NCI-H510A (cell line): Measurements from ENCODE around the gene SCGN.
A peak's percentile ranks its signal among the peaks of the same experiment; 100 is the strongest.

Experiments
- DNase-seq: peaks from one replicate; lab custom pipeline; 2025; lab: John Stamatoyannopoulos, UW

Gene SCGN

DNA sequence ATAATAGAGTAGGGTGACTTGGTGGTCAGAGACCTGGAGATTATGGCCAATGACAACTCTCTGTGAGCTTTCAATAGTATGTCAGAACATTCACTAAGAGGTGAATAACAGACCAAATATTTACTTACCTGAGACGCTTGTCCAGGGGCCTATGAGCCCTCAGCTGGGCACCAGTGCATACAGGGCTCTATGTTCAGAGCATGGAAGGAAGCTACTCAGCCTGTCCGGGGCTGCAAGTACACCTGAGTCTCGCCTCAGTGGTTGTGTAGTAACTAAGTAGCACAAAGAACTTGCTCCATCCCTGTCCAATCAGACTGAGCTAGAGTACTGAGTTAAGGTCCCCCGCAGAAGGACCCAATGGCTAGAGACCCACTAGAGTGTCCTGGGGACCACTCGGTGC lies 11.6 kb upstream of the SCGN start:
- no peak for DNase-seq

- no peak for DNase-seq
Measured at GRCh38 chr6:25640891-25641290, 11.1 kb upstream of the SCGN start.

DNA sequence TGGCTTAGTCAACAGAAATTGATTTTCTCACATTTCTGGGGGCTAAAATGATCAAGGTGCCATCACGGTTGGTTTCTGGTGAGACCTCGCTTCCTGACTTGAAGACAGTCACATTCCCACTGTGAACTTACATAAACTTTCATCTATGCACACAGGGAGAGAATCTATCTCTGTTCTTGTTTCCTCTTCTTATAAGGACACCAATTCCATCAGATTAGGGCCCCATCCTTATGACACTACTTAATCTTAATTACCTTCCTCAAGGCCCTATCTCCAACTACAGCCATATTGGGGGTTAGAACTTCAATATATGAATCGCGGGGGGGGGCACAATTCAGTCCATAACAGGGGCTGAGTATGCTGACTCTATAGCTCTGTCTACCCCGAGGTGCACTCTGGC lies 10.6 kb upstream of the SCGN start:
- DNase-seq = no peak

DNA sequence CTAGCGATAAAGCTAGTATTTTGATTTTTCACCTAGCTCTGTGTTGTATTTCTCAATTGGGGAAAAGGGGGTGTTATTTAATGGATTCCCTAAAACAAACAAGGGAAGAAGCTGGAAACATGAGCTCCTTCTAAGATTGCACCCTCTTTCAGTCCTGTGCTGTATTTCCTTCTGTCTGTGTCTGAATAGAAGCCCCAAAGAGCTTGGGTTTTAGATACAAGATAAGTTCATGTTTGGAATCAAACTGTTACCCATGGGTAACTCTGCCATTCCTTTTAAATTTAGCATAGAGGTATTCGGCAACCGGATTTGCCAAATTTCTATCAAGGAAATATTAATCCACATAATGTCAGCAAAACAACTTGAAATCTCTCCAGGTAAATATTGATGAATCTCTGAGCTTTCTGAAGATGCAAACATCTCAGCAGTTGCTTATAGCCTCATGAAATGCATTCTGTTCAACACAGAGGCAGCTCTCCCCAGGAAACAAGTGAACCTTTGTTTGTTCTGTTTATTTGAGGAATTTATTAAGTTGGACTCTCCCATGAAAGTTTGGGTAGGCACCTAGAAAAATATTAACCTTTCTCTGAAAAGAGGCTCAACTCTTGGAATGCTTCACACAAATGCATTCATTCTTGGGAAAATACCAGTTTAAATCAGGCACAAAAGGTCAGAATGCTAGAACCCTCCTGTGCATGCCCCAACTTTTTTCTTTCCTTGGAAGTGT lies 9.9 kb upstream of the SCGN start:
- no peak for DNase-seq

DNA sequence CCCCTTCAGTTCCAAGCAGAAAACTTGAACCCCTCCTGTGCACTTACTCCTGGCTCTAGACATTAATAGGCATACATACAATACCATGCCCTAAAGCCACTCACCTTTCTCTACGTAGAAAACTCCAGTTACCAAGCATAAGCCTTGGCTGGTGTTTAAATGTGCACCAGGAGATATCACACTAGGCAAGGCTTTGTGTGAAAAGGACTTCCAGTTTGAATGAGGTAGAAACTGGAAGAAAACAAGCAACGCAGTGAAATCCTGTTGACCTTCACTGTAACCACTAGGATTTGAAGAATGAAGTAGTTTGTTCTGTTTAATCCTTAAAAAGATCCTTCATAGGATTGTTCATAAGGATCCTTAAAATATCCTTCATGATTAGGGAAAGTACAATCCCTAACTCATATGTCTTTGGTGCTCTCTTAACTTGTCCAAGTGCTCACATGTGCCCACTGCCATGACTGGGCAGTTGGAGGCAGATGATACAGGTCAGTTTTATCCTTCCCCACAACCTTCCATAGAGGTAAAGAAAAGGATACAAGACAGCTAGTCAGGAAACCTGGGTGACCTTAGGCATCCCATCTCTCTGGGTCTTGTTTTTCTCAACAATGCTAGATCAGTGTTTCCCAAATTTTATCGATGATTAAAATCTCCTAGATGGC lies 9.2 kb upstream of the SCGN start:
- no peak for DNase-seq

DNA sequence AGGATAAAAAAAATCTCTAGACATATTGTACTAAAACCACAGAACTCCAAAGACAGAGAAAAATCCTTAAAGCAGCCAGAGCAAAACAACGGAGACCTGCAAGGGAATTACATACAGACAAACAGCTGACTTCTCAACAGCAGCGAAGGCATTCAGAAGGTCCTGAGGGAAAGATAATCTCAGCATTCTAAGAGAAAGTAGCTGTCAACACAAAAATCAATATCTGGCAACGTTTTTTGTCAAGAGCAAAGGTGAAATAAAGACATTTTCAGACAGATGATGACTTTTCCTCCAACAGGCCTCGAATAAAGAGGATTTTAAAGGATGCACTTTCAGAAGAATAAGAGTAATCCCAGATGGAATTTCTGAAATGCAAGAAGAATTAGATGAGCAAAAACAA lies 6.1 kb upstream of the SCGN start:
- DNase-seq = no peak

DNA sequence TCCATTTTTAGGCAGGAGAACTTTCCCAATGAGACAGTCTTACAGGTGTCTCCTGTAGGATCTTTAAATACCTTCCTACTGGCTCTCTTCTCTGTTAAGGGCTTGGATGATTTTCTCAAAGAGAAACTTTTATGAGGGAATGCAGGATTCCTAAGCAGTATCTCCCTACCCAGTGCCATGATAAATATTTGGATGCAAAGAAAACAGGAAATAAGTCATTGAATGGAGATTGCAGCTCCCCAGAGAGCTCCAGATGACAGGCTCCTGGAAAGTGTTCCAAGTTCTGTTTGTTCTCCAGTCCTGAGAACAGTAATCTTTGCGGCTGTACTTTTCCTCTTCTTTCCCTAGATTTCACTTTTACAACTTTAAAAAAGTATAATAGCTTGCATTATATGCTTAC lies 2.4 kb upstream of the SCGN start:
- DNase-seq = no peak

- no peak for DNase-seq
Measured at GRCh38 chr6:25655723-25656122, 3.7 kb downstream of the SCGN start.

- DNase-seq = peak; percentile 18
Measured at GRCh38 chr6:25659633-25660368, 7.8 kb downstream of the SCGN start.

- peak; percentile 47 for DNase-seq
Measured at GRCh38 chr6:25660512-25660911, 8.5 kb downstream of the SCGN start.

DNA sequence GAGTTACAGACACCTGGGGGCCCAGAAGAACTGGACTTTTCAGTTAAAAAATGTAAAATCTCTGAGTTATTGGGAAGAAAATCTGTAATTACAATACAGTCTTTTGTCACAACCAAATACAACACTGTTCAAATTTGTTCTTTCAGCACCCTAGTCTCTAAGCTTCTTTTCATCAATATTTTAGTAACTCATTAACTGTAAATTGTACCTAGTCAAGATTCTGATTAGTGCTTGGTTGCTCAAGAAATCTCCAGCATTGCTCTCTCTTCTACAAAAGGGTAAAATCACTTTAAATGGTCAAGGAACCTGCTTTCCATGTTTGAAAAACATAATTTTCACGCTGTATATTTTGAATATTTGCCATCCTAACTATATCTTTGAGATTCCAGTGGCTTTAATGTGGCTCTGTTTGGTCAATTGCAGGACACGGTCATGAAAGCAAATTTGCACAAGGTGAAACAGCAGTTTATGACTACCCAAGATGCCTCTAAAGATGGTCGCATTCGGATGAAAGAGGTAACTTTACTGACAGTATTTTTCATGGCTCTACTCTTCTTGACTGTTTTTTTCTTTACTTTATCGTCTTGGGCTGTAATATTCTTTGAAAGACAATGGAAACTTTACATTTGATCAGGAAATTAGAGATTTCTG lies 9.2 kb downstream of the SCGN start:
- no peak for DNase-seq

DNA sequence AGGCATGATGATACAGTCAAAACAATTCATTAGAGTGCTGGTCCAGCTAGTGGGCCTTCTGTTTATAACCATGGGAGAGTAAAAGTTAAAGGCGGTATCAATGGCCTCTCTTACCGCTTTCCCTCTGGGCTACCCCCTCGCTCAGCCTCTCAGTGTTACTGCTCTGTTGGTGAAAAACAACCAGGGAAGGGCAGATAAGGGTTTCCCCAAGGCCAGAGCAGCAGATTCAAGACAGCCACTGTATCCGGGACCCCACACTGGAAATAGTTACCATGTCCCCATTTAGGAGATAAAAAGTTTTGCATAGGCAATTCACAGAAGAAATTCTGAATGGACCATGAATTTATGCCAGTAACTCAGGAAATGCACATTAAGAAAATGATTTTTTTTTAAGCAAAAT lies 13.4 kb downstream of the SCGN start:
- DNase-seq = no peak

DNA sequence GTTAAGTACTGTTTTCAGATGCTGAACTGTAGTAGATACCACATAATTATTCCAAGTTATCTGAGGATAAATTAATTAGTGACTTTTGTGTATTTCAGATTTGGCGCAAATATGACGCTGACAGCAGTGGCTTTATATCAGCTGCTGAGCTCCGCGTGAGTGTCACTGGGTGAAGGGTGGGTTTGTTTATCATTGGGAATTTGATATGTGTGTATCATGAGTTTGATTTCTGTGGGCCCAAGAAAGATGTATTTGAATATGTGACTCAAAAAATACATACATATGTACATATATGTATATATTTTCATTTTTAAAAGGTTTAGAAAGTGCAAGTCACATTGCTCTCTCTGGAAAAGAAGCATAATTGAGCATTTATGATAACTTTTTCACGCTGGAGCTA lies 17.4 kb downstream of the SCGN start:
- no peak for DNase-seq

GRCh38 chr6:25670208-25670607 lies 18.2 kb downstream of the SCGN start:
- peak; percentile 49 for DNase-seq

GRCh38 chr6:25670793-25671513 lies 18.9 kb downstream of the SCGN start:
- DNase-seq = no peak

- no peak for DNase-seq
Measured at GRCh38 chr6:25671652-25672051, 19.6 kb downstream of the SCGN start.

DNA sequence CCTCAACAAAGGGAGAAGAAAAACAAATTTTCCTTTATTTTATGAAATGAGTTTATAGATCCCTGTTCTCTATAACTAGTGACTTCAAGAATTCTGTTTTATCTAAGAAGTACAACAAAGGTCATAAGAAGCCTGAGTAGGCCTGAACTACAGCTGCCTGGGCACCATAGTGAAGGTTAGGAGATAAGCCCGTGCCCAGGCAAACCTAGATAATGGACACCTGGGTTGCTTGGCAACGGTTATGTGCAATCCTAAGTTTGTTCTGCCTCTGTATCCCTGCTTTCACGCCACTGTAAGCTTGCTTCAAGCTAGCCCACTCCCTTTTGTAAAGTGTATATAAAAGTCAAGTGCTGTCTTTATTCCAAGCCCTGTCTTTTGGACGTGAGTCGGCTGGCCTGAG lies 23.2 kb downstream of the SCGN start:
- DNase-seq = no peak

- no peak for DNase-seq
Measured at GRCh38 chr6:25676775-25677174, 24.8 kb downstream of the SCGN start.

DNA sequence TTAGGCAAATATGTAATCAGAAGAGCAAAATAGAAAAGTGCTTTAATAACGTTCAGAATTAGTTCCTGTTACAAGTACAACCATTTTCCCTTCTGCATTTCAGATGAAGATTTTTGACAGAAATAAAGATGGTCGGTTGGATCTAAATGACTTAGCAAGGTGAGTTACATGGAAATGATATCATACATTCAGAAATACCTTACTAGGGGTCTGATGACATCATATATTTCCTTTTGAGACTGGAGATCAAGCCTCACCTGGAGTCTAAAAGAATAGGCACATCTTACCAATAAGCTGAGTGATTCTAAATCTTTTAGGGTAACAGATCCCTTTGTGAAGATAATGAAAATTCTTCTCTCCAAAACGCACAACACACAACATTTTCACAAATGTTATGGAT lies 29.8 kb downstream of the SCGN start:
- no peak for DNase-seq

DNA sequence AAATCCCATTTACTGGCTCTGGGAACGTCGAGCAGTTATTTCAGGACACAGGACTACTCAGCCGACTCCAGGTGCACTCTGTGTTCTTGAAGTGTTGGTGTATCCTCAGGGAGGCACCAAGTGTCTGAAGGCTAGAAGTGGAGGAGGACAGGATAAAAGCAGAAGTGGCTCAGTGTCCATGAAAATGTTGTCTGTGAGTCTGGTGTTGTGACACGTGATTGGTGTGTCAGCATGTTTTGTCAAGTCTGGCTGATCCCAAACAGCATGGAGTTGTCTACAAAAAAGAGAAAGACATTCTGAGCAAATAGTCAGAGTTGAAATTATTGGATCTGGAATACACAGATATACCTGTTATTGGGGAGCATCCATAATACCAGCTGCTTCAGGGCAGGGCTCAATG lies 30.3 kb downstream of the SCGN start:
- no peak for DNase-seq

DNA sequence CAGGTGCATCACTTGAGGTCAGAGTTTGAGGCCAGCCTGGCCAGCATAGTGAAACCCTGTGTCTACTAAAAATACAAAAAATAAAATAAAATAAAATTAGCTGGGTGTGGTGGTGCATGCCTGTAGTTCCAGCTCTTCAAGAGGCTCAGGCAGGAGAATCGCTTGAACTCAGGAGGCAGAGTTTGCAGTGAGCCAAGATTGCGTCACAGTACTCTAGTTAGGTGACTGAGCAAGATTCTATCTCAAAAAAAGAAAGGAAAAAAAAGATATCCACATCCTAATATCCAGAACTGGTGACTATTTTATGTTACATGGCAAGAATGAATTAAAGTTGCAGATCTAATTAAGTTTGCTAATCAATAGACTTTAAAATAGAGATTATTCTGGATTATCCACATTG lies 32.5 kb downstream of the SCGN start:
- no peak for DNase-seq

- no peak for DNase-seq
Measured at GRCh38 chr6:25685251-25685650, 33.2 kb downstream of the SCGN start.
